ENCODE data around the gene CFAP90. TPM values are rescaled to one million over a fixed set of nuclear protein-coding genes. Genes with fewer than 3 reads are reported as not detected.

Gene CFAP90, protein sequence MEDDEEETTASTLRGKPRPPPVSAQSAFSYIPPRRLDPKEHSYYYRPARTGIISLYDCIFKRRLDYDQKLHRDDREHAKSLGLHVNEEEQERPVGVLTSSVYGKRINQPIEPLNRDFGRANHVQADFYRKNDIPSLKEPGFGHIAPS
- 0.75 TPM for polyA plus RNA-seq
- long read RNA-seq, donor 1, partial matches to known transcripts, result 0 of 2 reads
- long read RNA-seq, donor 1, other reads (novel, unspliced or antisense), result 0 of 2 reads
- long read RNA-seq, donor 2, result 0 reads
- long read RNA-seq, donor 3, result 0 reads
- long read RNA-seq, donor 4, result 0 reads
- long read RNA-seq, donor 5, result 0 reads
- long read RNA-seq, donor 6, result 0 reads
- long read RNA-seq, donor 7, result 0 reads
- long read RNA-seq, donor 8, result 0 reads
- long read RNA-seq, donor 9, result 0 reads
- long read RNA-seq, donor 10, result 0 reads
- long read RNA-seq, donor 11, partial matches to known transcripts, result 0 of 1 reads
- long read RNA-seq, donor 11, other reads (novel, unspliced or antisense), result 0 of 1 reads

DNA sequence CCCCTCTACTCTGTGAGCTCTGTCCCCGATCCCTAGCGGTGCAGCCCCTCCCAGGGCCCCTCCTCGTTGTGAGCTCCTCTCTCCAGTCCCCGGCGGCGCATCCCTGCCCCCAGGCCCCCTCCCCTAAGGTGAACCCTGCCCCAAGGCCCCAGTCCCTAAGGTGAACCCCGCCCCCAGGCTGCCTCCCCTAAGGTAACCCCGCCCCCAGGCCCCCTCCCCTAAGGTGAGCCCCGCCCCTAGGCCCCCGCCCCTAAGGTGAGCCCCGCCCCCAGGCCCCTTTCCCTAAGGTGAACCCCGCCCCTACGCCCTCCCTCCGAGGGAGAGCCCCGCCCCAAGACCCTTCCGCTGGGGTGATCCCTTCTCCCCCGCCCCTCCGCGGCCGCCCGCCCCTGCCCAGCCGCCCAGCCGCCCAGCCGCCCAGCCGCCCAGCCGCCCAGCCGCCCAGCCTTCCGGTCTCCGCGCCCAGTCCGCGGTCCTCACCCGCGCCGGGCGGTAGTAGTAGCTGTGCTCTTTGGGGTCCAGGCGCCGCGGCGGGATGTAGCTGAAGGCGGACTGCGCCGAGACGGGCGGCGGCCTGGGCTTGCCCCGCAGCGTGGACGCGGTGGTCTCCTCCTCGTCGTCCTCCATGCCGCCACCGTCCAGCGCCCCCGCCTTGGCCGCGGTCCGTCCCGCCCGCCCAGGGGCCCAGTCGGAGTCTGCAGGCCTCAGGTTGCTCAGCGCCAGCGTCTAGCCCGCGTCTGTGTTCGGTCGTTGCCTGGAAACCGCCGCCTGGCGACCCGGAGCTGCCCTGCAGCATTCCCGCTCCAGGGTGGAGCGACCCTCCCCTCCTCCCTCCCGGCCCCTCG, at the start of gene CFAP90:
TSS of gene CFAP90 (minus strand) at position 739 of the 845 bp plus-strand sequence. CDS start at position 627, 112 bp downstream.
- DNase-seq, result peak; percentile 56 to 75
- peaks cover 26% of the 10 kb centered on the region for H3K27me3 ChIP-seq (ENCODE audit: control insufficient read depth, insufficient read depth, low read length)
- H3K4me1 ChIP-seq (ENCODE audit: control insufficient read depth, insufficient read depth, low read length), result peaks cover 3% of the 10 kb centered on the region
- peak within 1 kb of the TSS; percentile 30 for H3K4me3 ChIP-seq (ENCODE audit: low read length)
- H3K36me3 ChIP-seq (ENCODE audit: control insufficient read depth, insufficient read depth, low read length), result no peaks in the 10 kb centered on the region
- no CpG with 5 or more reads among the region's 76 CpGs for WGBS (ENCODE audit: insufficient coverage, low lambda C conversion rate)
- H3K9me3 ChIP-seq (ENCODE audit: control insufficient read depth, low read depth, low read length), result peaks cover 3% of the 10 kb centered on the region
- no peak within 1 kb of the TSS for H3K27ac ChIP-seq (ENCODE audit: low read length)

DNA sequence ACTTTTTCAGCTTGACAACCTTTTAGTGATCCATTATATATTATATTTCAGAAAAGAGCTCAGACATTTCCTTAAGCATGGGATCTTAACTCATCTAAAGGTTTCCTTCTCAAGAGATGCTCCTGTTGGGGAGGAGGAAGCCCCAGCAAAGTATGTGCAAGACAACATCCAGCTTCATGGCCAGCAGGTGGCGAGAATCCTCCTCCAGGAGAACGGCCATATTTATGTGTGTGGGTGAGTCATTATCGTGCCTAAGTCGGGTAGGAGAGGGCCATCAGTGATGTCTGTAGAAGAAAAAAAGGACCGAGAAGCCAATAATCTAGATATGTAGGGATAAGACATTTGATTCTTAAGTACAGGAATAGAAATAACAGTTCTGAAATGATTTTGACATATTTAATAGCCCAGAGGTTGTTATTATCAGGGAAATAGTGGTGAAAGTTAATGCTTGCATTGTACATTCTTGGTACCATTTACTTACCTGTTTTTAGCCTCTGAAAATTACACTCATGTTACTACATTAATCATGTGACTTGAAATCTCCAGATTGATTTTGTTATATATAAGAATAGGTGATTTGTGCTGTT, 46.2 kb upstream of the CFAP90 start:
- no peak overlapping the region for H3K27ac ChIP-seq (ENCODE audit: low read length)
- no peak overlapping the region for H3K4me3 ChIP-seq (ENCODE audit: low read length)
- H3K36me3 ChIP-seq (ENCODE audit: control insufficient read depth, insufficient read depth, low read length), result peaks cover 71% of the 10 kb centered on the region
- no CpG with 5 or more reads among the region's 5 CpGs for WGBS (ENCODE audit: insufficient coverage, low lambda C conversion rate)
- H3K4me1 ChIP-seq (ENCODE audit: control insufficient read depth, insufficient read depth, low read length), result peaks cover 3% of the 10 kb centered on the region
- DNase-seq, result no peak
- no peaks in the 10 kb centered on the region for H3K27me3 ChIP-seq (ENCODE audit: control insufficient read depth, insufficient read depth, low read length)
- no peaks in the 10 kb centered on the region for H3K9me3 ChIP-seq (ENCODE audit: control insufficient read depth, low read depth, low read length)

DNA sequence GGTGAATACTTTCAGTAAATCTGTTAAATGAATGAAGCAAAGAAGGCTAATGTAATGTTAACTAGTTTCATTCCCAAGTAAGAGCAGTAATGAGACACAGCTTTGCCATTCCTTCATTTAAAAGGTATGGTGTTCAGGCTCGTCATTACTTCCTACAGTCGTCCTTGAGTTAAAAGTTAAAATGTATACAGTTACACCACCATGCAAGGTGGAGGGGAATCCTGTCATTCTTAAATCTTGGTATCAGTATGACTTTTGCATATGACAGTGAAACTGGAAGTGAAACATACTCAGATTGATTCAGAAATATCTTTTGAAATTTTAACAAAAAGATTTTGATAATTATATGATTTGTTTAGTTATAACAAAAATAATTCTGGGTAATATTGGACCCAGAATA, 43.9 kb upstream of the CFAP90 start:
- Histone ChIP-seq H3K4me1 (ENCODE audit: control insufficient read depth, insufficient read depth, low read length) (peaks cover 3% of the 10 kb centered on the region), H3K36me3 (ENCODE audit: control insufficient read depth, insufficient read depth, low read length) (peaks cover 72% of the 10 kb centered on the region), H3K27ac (ENCODE audit: low read length) (no peak overlapping the region), H3K4me3 (ENCODE audit: low read length) (no peak overlapping the region), H3K9me3 (ENCODE audit: control insufficient read depth, low read depth, low read length) (no peaks in the 10 kb centered on the region), H3K27me3 (ENCODE audit: control insufficient read depth, insufficient read depth, low read length) (no peaks in the 10 kb centered on the region)
- no peak for DNase-seq
- WGBS (ENCODE audit: insufficient coverage, low lambda C conversion rate), result no CpG with 5 or more reads among the region's 2 CpGs

DNA sequence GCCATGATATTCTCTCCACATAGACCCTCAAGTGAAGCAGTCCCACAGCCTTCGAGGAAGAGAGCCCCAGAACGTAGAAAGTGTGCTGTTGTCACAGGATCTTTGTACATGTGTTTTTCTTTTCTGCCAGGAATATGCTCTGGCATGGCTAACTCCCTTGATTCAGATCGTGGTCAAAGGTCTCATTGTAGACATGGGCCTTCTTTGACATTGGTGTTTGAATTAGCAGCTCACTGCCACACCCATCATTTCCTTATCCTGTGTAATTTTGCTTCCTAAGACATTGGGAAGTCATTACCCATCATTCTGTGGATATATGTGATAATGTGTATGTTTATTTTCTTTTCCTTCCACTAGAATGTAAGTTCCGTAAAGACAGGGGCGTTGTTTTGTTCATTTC, 43.5 kb upstream of the CFAP90 start:
- Histone ChIP-seq H3K27me3 (ENCODE audit: control insufficient read depth, insufficient read depth, low read length) (no peaks in the 10 kb centered on the region), H3K36me3 (ENCODE audit: control insufficient read depth, insufficient read depth, low read length) (peaks cover 72% of the 10 kb centered on the region), H3K27ac (ENCODE audit: low read length) (peak overlapping the region; percentile 2), H3K9me3 (ENCODE audit: control insufficient read depth, low read depth, low read length) (no peaks in the 10 kb centered on the region), H3K4me1 (ENCODE audit: control insufficient read depth, insufficient read depth, low read length) (peaks cover 3% of the 10 kb centered on the region), H3K4me3 (ENCODE audit: low read length) (no peak overlapping the region)
- DNase-seq, result peak; percentile 18 to 71
- WGBS (ENCODE audit: insufficient coverage, low lambda C conversion rate), result 60% methylated on average over 1 of the region's 5 CpGs

DNA sequence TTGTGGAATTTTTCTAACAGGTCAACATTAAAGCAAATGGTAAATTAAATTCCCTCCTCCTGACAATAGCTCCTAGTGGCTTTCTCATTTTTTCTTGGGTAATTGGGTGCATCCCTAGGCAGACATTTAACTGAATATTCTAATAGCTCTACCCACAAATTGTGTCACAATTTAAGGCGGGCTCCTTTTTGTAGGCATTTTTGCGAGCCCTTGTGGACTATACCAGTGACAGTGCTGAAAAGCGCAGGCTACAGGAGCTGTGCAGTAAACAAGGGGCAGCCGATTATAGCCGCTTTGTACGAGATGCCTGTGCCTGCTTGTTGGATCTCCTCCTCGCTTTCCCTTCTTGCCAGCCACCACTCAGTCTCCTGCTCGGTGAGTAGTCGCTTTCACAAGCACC, 38.0 kb upstream of the CFAP90 start:
- WGBS (ENCODE audit: insufficient coverage, low lambda C conversion rate), result no CpG with 5 or more reads among the region's 9 CpGs
- H3K27me3 ChIP-seq (ENCODE audit: control insufficient read depth, insufficient read depth, low read length), result no peaks in the 10 kb centered on the region
- H3K4me1 ChIP-seq (ENCODE audit: control insufficient read depth, insufficient read depth, low read length), result no peaks in the 10 kb centered on the region
- H3K9me3 ChIP-seq (ENCODE audit: control insufficient read depth, low read depth, low read length), result no peaks in the 10 kb centered on the region
- H3K27ac ChIP-seq (ENCODE audit: low read length), result no peak overlapping the region
- H3K4me3 ChIP-seq (ENCODE audit: low read length), result no peak overlapping the region
- peaks cover 59% of the 10 kb centered on the region for H3K36me3 ChIP-seq (ENCODE audit: control insufficient read depth, insufficient read depth, low read length)
- DNase-seq, result no peak

DNA sequence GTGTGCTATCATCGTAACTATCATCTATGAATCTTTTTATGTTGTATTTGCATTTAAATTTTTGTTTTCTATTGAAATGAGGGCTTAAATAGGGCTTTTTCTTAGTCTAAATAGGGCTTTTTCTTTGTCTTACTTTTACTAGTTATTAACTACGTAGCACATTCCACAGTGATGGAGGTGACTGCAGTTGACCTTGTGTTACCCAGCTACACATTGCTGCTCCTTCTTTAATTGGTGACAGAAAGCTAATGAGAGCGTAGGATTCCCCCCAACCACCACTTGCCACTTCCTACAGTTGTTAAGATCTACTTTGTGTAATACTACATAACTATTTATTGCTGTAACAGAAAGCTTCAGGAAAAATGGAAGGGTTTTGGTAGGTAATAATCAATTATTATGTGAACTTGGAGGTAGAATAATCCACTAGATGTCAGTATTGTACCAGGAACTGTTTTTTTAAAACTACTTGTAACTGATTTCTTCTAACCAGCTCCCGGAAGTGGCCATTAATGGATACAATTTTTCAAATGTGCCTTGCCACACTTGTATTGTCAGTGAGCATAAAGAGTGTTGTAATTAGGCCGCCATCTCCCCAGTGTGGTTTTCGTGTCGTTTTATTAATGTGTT, 36.0 kb upstream of the CFAP90 start:
- H3K27me3 ChIP-seq (ENCODE audit: control insufficient read depth, insufficient read depth, low read length), result no peaks in the 10 kb centered on the region
- peaks cover 61% of the 10 kb centered on the region for H3K36me3 ChIP-seq (ENCODE audit: control insufficient read depth, insufficient read depth, low read length)
- 0% methylated on average over 1 of the region's 7 CpGs for WGBS (ENCODE audit: insufficient coverage, low lambda C conversion rate)
- no peaks in the 10 kb centered on the region for H3K4me1 ChIP-seq (ENCODE audit: control insufficient read depth, insufficient read depth, low read length)
- H3K9me3 ChIP-seq (ENCODE audit: control insufficient read depth, low read depth, low read length), result no peaks in the 10 kb centered on the region
- H3K27ac ChIP-seq (ENCODE audit: low read length), result no peak overlapping the region
- H3K4me3 ChIP-seq (ENCODE audit: low read length), result no peak overlapping the region
- DNase-seq, result peak in 1 of 2 donors; percentile 42

DNA sequence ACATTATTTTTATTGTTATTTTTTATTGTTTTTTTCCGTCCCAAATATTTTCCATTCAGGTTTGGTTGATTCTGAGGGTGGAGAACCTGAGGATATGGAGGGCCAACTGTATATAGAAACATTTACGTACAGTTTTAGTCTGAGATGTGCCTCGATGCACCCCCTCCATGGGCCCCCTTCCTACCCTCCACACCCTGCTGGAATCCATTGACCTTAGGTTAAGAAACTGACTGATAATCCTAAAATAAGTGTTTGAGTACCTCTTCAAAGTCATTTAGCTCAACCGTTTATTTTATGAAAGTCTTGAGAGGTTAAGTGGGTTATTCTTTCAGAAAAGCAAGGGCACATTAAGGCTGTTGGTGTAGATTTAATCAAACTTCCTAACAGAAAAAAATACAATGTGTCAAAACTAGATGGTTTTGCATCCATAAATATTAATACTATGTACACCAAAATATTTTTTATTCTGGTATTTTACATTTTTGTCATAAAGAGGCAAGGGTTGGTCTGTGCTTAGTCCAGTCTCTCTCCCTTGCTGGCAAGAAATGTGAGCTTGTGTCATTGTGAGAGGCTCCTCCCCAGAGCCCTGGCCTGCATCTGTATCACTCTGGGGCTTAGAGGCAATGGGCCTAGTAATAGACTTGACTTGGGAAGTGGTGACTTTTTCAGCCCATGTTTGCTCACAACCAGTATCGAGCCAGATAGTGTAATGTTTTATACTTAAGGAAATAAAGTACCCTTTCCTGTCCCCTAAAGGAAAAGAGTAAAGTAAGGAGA, 33.7 kb upstream of the CFAP90 start:
- Histone ChIP-seq H3K27ac (ENCODE audit: low read length) (no peak overlapping the region), H3K4me1 (ENCODE audit: control insufficient read depth, insufficient read depth, low read length) (peaks cover 2% of the 10 kb centered on the region), H3K4me3 (ENCODE audit: low read length) (no peak overlapping the region), H3K27me3 (ENCODE audit: control insufficient read depth, insufficient read depth, low read length) (no peaks in the 10 kb centered on the region), H3K9me3 (ENCODE audit: control insufficient read depth, low read depth, low read length) (peaks cover 11% of the 10 kb centered on the region), H3K36me3 (ENCODE audit: control insufficient read depth, insufficient read depth, low read length) (peaks cover 69% of the 10 kb centered on the region)
- DNase-seq, result no peak
- WGBS (ENCODE audit: insufficient coverage, low lambda C conversion rate), result 68% methylated on average over 2 of the region's 5 CpGs

DNA sequence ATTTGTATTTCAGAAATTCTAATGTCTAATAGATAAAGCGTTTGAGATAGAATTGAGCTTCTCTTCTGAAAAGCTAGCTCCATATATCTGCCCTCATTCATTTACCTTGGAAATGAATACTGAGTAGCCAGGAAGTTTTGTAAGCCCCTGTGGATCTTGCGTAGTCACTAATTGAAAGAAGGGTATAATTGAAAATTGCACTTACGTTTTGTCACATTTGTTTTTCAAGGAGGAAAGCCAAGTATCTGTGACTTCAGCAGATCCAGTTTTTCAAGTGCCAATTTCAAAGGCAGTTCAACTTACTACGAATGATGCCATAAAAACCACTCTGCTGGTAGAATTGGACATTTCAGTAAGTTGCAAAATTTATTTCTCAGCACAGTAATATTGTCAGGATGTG, 32.0 kb upstream of the CFAP90 start:
- Histone ChIP-seq H3K4me1 (ENCODE audit: control insufficient read depth, insufficient read depth, low read length) (peaks cover 12% of the 10 kb centered on the region), H3K4me3 (ENCODE audit: low read length) (no peak overlapping the region), H3K36me3 (ENCODE audit: control insufficient read depth, insufficient read depth, low read length) (peaks cover 66% of the 10 kb centered on the region), H3K27me3 (ENCODE audit: control insufficient read depth, insufficient read depth, low read length) (no peaks in the 10 kb centered on the region), H3K9me3 (ENCODE audit: control insufficient read depth, low read depth, low read length) (peaks cover 15% of the 10 kb centered on the region), H3K27ac (ENCODE audit: low read length) (no peak overlapping the region)
- no peak for DNase-seq
- 100% methylated on average over 2 of the region's 4 CpGs for WGBS (ENCODE audit: insufficient coverage, low lambda C conversion rate)

DNA sequence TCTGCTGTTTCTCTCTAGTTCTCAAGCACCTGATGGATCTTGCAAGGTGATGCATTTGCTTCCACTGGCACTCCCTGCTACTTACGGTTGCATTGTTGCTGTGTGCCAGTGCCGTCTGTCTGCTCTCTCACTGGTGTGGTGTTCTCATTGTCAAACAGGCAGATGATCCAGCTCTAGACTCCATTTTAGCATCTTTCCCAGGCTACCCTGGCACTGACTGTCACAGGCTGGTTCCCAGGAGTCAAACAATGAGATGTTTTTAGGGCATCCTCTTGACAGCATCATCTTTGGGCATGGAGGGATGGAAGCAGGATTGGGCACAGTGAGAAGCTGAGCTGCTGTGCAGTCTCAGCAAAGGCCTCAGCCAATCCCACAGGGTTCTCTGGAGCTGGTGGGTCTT, 30.9 kb upstream of the CFAP90 start:
- DNase-seq, result no peak
- Histone ChIP-seq H3K4me1 (ENCODE audit: control insufficient read depth, insufficient read depth, low read length) (peaks cover 14% of the 10 kb centered on the region), H3K27me3 (ENCODE audit: control insufficient read depth, insufficient read depth, low read length) (no peaks in the 10 kb centered on the region), H3K27ac (ENCODE audit: low read length) (no peak overlapping the region), H3K9me3 (ENCODE audit: control insufficient read depth, low read depth, low read length) (peaks cover 15% of the 10 kb centered on the region), H3K36me3 (ENCODE audit: control insufficient read depth, insufficient read depth, low read length) (peaks cover 70% of the 10 kb centered on the region), H3K4me3 (ENCODE audit: low read length) (no peak overlapping the region)
- no CpG with 5 or more reads among the region's 2 CpGs for WGBS (ENCODE audit: insufficient coverage, low lambda C conversion rate)
